Measurements from ENCODE around the gene MEN1.
"Not testable (repeated sequence)": the region's sequence is repeated elsewhere in the genome, so short reads cannot be mapped to it uniquely, and the experiment has no call there.

The MEN1 gene

GRCh38 chr11:64845776-64846129 lies 35.4 kb upstream of the MEN1 start:
- DNase-seq (ENCODE audit: low read depth) = not testable (repeated sequence)

- DNase-seq (ENCODE audit: low read depth) = no peak
Measured at GRCh38 chr11:64845129-64845775, 34.9 kb upstream of the MEN1 start.

- DNase-seq (ENCODE audit: low read depth) = no peak
Measured at GRCh38 chr11:64844330-64845128, 34.2 kb upstream of the MEN1 start, which contains the start of gene CDC42BPG. TSS of gene CDC42BPG (minus strand) at chr11:64844653. CDS start at chr11:64844569, 84 bp downstream.

GRCh38 chr11:64843686-64844329 lies 33.5 kb upstream of the MEN1 start:
- DNase-seq (ENCODE audit: low read depth) = no peak

GRCh38 chr11:64842851-64843685 lies 32.7 kb upstream of the MEN1 start:
- no peak for DNase-seq (ENCODE audit: low read depth)

- DNase-seq (ENCODE audit: low read depth) = no peak
Measured at GRCh38 chr11:64842366-64842759, 32.0 kb upstream of the MEN1 start.

- no peak for DNase-seq (ENCODE audit: low read depth)
Measured at GRCh38 chr11:64841592-64842365, 31.4 kb upstream of the MEN1 start.

- no peak for DNase-seq (ENCODE audit: low read depth)
Measured at GRCh38 chr11:64839887-64840782, 29.8 kb upstream of the MEN1 start.

- no peak for DNase-seq (ENCODE audit: low read depth)
Measured at GRCh38 chr11:64839335-64839734, 29.0 kb upstream of the MEN1 start.

- no peak for DNase-seq (ENCODE audit: low read depth)
Measured at GRCh38 chr11:64838600-64839334, 28.4 kb upstream of the MEN1 start.

- DNase-seq (ENCODE audit: low read depth) = no peak
Measured at GRCh38 chr11:64837887-64838351, 27.6 kb upstream of the MEN1 start.

- no peak for DNase-seq (ENCODE audit: low read depth)
Measured at GRCh38 chr11:64836448-64837072, 26.2 kb upstream of the MEN1 start.

GRCh38 chr11:64835616-64836447 lies 25.5 kb upstream of the MEN1 start:
- DNase-seq (ENCODE audit: low read depth) = no peak

GRCh38 chr11:64834723-64835615 lies 24.6 kb upstream of the MEN1 start:
- no peak for DNase-seq (ENCODE audit: low read depth)

- DNase-seq (ENCODE audit: low read depth) = no peak
Measured at GRCh38 chr11:64834031-64834722, 23.8 kb upstream of the MEN1 start.

- no peak for DNase-seq (ENCODE audit: low read depth)
Measured at GRCh38 chr11:64833509-64833908, 23.2 kb upstream of the MEN1 start.

- DNase-seq (ENCODE audit: low read depth) = no peak
Measured at GRCh38 chr11:64833198-64833502, 22.8 kb upstream of the MEN1 start.
